Ishikawa (cell line): ENCODE measurements around the gene TEX13C.

ENCODE experiments used
- CEBPB ChIP-seq: IDR thresholded peaks from 2 replicates; pipeline ENCODE4 v1.6.1; 2012
- CREB1 ChIP-seq: IDR thresholded peaks from 2 replicates; pipeline ENCODE4 v1.6.1; 2012; ENCODE audit warnings: low read depth
- EGR1 ChIP-seq: IDR thresholded peaks from 2 replicates; pipeline ENCODE4 v1.6.1; 2012
- EP300 ChIP-seq: IDR thresholded peaks from 2 replicates; pipeline ENCODE4 v1.6.1; 2012; ENCODE audit warnings: borderline replicate concordance
- FOXM1 ChIP-seq: IDR thresholded peaks from 2 replicates; pipeline ENCODE4 v1.6.1; 2012; ENCODE audit warnings: low read depth, borderline replicate concordance
- NFIC ChIP-seq: IDR thresholded peaks from 2 replicates; pipeline ENCODE4 v1.6.1; 2012
- RAD21 ChIP-seq: IDR thresholded peaks from 2 replicates; pipeline ENCODE4 v1.6.1; 2012; ENCODE audit warnings: low read depth
- REST ChIP-seq: IDR thresholded peaks from 2 replicates; pipeline ENCODE4 v1.6.1; 2012; ENCODE audit warnings: low read depth, mild to moderate bottlenecking
- TAF1 ChIP-seq: IDR thresholded peaks from 2 replicates; pipeline ENCODE4 v1.6.1; 2012; ENCODE audit warnings: low read depth, mild to moderate bottlenecking
- TCF12 ChIP-seq: IDR thresholded peaks from 2 replicates; pipeline ENCODE4 v1.6.1; 2012; ENCODE audit warnings: low read depth
- TEAD4 ChIP-seq: IDR thresholded peaks from 2 replicates; pipeline ENCODE4 v1.6.1; 2012
- YY1 ChIP-seq: IDR thresholded peaks from 2 replicates; pipeline ENCODE4 v1.6.1; 2012; ENCODE audit warnings: low read depth
- ZBTB7A ChIP-seq: IDR thresholded peaks from 2 replicates; pipeline ENCODE4 v1.6.1; 2012; ENCODE audit warnings: low read depth
- TF ChIP-seq, protein P1 (sequence below): IDR thresholded peaks from 2 replicates; pipeline ENCODE4 v1.6.1; 2012
- TF ChIP-seq, protein P2 (sequence below): IDR thresholded peaks from 2 replicates; pipeline ENCODE4 v1.6.1; 2012

The TEX13C gene

GRCh38 chrX:125289920-125290319 lies 29.8 kb upstream of the TEX13C start:
- TF ChIP-seq EP300 (no peak), EGR1 (no peak), TCF12 (no peak), REST (no peak), RAD21 (no peak), TEAD4 (no peak), TAF1 (no peak), NFIC (no peak), YY1 (no peak), ZBTB7A (no peak), FOXM1 (no peak), CEBPB (no peak)
- TF ChIP-seq, protein P1, sequence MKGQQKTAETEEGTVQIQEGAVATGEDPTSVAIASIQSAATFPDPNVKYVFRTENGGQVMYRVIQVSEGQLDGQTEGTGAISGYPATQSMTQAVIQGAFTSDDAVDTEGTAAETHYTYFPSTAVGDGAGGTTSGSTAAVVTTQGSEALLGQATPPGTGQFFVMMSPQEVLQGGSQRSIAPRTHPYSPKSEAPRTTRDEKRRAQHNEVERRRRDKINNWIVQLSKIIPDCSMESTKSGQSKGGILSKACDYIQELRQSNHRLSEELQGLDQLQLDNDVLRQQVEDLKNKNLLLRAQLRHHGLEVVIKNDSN = no peak

DNA sequence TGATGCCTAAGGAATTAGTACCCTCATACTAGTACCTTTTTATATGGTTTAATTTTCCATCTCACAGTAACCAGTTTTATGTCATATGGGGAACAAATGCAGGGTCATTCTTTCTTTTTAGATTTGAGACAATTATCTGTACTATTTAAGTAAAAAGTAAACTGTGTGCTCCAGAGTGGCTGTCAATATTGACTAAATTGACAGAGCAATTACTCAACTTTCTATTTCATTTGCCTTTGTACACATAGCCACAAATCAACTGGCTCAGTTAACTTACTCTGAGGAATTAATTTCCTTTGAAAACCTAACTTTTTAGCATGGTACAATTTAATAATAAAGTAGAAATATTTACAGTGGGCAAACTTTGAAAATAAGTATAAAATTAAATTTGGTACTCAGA lies 28.5 kb upstream of the TEX13C start:
- TF ChIP-seq YY1 (no peak), ZBTB7A (no peak), TEAD4 (no peak), NFIC (no peak), TAF1 (no peak), EGR1 (no peak), TCF12 (no peak), REST (no peak), EP300 (no peak), FOXM1 (no peak), CREB1 (no peak), RAD21 (no peak), CEBPB (no peak)
- TF ChIP-seq, protein P1 = no peak
- TF ChIP-seq, protein P2, sequence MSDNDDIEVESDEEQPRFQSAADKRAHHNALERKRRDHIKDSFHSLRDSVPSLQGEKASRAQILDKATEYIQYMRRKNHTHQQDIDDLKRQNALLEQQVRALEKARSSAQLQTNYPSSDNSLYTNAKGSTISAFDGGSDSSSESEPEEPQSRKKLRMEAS = no peak

GRCh38 chrX:125293850-125294780 lies 25.6 kb upstream of the TEX13C start:
- no peak for TF ChIP-seq RAD21
- TF ChIP-seq REST = no peak
- TF ChIP-seq TEAD4 = no peak
- no peak for TF ChIP-seq FOXM1
- no peak for TF ChIP-seq NFIC
- TF ChIP-seq CEBPB = no peak
- no peak for TF ChIP-seq YY1
- TF ChIP-seq, protein P1 = no peak
- TF ChIP-seq, protein P2 = no peak

- TF ChIP-seq CEBPB (no peak), EGR1 (no peak), TEAD4 (no peak), TAF1 (no peak), NFIC (no peak), CREB1 (no peak), YY1 (no peak), ZBTB7A (no peak), RAD21 (no peak), FOXM1 (no peak), REST (no peak)
- TF ChIP-seq, protein P2 = no peak
- TF ChIP-seq, protein P1 = no peak
These were observed 24.3 kb upstream of the TEX13C start for GRCh38 chrX:125295337-125295736.
